GM12874 (cell line): Measurements from ENCODE around the gene HOXD13.

ENCODE experiments used
- TF ChIP-seq, protein P1 (sequence below): IDR thresholded peaks from 2 replicates; pipeline ENCODE4 v1.5.1; 2011; ENCODE audit warnings: low read depth, mild to moderate bottlenecking, control low read depth, low read length, moderate library complexity; ENCODE audit not compliant: insufficient read depth

HOXD13 gene

DNA sequence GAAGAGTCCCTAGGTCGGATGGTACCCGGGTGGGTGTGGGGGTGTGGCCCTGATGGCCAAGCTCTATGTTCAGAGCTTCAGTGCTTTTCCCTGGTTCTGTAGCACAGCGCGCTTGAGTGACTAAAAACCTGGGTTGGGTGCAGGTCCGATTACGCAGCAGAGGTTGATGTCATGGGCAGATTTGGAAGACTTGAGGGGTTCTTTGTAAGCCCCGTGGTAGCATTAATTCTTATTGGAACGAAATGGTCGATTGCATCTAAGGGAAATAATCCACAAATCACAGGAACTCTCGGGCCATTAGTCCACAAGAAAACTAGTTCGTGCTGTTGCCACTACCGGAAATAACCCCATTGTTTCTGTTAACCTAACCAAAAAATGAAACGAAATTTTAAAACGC lies 46.0 kb downstream of the HOXD13 start:
- TF ChIP-seq, protein P1, sequence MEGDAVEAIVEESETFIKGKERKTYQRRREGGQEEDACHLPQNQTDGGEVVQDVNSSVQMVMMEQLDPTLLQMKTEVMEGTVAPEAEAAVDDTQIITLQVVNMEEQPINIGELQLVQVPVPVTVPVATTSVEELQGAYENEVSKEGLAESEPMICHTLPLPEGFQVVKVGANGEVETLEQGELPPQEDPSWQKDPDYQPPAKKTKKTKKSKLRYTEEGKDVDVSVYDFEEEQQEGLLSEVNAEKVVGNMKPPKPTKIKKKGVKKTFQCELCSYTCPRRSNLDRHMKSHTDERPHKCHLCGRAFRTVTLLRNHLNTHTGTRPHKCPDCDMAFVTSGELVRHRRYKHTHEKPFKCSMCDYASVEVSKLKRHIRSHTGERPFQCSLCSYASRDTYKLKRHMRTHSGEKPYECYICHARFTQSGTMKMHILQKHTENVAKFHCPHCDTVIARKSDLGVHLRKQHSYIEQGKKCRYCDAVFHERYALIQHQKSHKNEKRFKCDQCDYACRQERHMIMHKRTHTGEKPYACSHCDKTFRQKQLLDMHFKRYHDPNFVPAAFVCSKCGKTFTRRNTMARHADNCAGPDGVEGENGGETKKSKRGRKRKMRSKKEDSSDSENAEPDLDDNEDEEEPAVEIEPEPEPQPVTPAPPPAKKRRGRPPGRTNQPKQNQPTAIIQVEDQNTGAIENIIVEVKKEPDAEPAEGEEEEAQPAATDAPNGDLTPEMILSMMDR: no peak

DNA sequence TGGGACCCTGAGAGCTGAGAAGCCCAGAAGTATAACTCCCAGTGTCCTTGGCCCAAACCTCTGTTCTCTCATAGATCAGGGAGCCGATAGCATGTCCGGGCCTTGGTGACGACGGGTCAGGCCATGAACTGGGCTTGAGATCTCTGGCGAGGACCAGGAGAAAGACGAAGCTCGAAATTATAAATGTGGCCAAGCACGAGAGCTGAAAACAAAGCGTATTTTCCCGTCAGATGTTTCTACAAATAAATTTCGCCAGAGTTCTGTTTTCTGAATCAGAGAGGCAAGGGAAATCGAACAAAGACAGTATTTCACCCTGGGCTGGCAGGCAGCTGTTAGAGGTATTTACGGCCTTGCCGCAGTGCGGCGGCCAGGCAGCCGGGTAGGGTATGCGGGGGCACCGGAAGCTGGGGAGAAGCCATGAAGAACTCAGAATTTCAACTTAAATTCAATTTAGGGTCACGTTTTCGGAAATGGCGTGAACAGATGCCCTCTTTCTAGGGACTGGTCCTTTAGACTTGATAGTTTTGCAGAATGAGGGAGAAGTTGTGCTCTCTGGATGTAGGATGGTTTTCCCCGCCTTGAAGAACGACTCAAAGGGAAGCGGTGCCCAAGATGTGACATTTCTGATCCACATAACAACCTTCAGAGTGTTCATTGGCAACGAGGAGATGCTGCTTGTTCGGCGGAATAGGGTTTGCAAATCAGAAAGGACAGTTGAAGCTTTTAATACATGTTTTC lies 46.6 kb downstream of the HOXD13 start:
- TF ChIP-seq, protein P1: no peak

DNA sequence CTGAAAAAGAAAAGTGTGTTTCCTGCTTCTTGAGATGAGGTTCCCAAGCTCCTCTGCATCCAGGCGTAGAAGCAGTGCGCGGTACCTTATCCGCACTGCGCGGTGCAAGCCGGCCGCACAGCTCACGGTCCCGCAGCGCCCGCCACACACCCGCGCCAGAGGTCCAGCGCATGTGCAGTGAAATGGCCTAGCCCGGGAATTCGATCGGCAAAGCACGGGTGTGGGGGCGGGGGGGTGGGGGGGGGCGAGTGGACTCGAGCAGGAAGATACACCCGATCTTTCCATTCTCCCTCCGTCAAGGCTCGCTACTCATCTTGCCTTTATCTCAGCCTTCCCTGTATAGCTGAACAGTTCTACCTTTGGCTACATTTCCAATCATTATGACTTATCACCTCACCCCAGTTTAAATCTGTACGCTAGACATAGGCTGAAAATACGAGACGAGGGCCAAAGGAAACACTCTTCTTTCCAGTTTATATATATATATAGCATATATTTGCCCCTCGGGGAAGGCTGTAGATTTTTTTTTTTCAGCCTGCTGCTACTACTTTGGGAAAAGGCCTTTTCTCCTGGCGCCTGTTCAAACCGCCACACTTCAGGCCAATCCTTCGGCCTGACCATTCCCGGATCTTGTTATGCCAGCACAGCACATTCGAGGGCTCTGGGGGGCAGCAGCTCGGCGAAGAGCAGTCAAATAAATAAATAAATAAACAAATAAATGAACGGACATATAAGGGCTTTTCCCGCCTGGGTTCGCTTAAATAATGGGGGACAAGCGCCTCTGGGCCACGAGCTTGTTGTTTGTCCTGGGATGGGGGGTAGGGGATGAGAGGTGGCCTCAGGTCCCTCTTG lies 47.4 kb downstream of the HOXD13 start:
- TF ChIP-seq, protein P1: no peak

DNA sequence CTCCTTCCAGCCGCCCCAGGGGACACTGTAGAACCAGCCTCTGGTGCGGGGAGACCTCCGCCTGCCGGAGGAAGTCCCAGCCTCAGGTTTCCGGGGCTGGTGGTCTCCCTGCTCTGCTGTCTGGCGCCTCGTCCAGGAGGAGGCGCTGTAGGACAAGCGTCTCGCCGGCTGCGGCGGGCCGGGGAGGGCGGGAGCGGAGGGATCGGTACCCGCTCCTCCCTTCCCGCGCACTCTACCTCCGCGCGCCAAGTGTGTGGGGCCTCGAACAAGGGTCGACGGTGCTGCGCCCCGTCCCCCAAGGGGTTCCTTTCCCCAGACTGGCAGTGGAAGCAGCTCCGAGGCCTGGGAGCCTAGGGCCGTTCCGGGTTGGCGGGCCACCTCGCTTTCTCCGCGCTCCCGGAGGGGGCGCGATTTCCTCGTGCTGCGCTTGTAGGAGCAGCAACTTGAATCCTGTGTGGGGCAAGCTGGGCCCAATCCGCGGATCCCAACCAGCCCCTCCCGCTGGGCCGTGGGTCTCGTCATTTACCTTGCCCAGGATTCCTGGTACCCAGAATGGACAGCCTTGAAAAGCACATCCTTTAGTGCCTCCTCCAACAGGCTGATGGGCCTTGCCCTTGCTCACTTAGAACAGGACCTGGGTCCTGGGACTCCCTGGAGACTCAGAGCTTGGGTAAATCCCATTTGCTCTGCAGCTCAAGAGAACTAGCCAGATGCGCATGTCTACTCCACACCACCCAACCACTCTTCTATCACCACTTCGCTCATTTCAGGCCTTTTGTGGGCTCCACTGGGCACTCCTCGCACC lies 48.2 kb downstream of the HOXD13 start:
- TF ChIP-seq, protein P1: peak; percentile 92

DNA sequence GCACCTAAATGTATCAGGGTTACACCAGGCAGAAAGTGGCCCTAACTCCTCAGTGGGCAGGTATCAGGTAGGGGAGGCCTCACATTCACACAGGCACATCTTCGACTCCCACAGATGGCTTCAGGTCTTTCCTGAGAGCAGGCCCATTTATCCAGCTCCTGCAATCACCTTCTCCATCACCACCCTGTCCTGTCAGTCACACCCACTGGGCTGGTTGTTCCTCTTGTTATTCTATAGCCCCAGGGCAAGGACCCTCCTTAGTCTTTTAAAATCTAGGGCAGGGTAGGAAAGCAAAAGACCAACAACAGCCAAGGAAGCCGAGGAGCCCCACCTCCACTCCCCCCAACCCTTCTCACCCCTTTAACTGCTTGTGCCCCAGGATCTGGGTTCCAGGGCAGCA lies 49.8 kb downstream of the HOXD13 start:
- TF ChIP-seq, protein P1: no peak
